HG03354 (cell line): ENCODE measurements around the gene MACF1.
A peak's percentile ranks its signal among the peaks of the same experiment; 100 is the strongest.

Experiments
- ATAC-seq: cut with Tn5 transposase; IDR thresholded peaks from one replicate; pipeline ENCODE4 v1.9.1; 2021; ENCODE audit warnings: mild to moderate bottlenecking; ENCODE audit not compliant: unreplicated experiment, poor library complexity, severe bottlenecking

MACF1 gene

GRCh38 chr1:39407510-39407895 lies 203.0 kb downstream of the MACF1 start:
- no peak for ATAC-seq

GRCh38 chr1:39407896-39408640 lies 203.6 kb downstream of the MACF1 start:
- no peak for ATAC-seq

DNA sequence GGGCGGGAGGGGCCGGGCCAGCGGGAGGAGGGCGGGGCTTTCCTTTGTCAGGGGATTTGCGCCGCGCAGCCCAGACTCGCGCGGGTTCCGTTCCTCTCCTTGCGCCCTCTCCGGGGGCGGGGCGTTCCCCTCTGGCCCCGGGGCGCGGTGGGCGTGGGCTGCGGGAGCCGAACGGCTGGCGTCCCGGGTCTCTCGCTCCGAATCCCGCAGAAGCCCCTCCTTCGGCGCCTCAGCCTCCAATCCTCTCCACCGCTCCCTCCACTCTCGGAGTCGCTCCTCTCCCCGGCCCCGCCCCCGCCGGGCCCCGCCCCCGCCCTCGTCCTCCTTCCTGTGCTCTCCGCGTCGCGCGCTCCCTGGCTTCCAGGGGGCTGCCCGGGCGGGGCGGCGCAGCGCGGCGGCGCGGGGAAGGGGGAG lies 204.2 kb downstream of the MACF1 start:
- ATAC-seq: peak; percentile 82

DNA sequence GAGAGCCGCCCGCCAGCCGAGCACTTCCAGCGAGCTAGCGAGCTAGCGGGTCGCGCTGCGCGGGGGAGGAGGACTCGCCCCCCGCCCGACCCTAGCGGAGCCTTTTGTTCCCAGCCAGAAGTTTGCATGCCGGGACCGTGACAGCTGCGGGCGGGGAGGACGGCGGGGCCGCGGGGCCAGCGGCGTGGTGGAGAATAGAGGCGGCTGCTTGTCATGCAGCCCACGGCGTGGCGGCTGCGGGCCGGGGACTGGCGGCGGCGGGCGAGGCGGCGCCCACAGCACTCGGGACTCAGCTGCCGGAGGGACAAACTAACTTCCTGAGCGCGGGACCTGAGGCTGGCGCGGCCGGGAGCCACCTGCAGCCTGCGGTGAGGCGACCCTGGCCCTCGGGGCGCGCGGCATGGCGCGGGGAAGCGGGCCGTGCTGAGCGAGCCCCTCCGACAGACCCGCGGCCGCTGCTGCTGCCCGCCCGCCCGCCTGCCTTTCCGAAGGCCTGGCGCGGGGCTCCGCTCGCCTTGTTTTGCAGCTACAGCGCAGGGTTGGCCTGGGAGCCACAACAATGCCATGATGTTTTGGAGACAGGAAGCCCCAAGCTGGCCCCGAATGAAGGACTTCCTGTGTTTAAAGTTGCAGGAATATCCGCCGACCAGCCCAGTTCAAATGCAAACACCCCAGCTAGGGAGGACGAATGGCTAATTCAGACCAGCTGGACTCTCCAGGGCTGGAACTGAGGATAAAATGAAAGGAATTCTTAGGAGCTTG lies 204.7 kb downstream of the MACF1 start:
- peak; percentile 41 for ATAC-seq

- no peak for ATAC-seq
Observed at GRCh38 chr1:39410915-39411436, 206.5 kb downstream of the MACF1 start.

GRCh38 chr1:39411526-39412478 lies 207.3 kb downstream of the MACF1 start:
- no peak for ATAC-seq

DNA sequence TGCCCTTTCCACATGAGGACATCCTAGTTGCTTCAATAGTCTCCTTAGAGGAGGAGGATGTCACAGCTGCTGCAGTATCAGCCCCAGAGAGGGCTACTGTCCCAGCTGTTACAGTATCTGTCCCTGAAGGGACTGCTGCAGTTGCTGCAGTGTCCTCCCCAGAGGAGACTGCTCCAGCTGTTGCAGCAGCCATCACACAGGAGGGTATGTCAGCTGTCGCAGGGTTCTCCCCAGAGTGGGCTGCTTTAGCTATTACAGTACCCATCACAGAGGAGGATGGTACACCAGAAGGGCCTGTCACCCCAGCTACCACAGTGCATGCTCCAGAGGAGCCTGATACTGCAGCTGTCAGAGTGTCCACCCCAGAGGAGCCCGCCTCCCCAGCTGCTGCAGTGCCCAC lies 208.4 kb downstream of the MACF1 start:
- ATAC-seq: no peak

GRCh38 chr1:39413902-39414528 lies 209.5 kb downstream of the MACF1 start:
- no peak for ATAC-seq

DNA sequence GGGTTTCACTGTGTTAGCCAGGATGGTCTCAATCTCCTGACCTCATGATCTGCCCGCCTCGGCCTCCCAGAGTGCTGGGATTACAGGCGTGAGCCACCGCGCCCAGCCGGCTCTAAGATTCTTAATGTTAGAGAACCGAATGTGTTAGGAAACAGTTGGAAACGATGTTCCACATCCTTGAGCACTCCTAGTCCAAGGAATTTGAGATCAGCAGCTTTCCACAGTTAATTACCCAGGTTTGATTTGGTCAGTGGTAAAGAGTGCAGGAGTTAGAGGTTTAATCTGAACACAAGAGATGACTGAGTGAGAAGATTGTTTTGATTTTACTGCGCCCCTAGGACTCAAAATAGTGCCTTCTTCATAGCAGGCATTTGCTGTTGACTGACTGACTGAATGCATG lies 211.1 kb downstream of the MACF1 start:
- ATAC-seq: no peak

GRCh38 chr1:39416609-39417008 lies 212.1 kb downstream of the MACF1 start:
- ATAC-seq: no peak

GRCh38 chr1:39418236-39418635 lies 213.7 kb downstream of the MACF1 start:
- no peak for ATAC-seq

GRCh38 chr1:39420493-39420892 lies 216.0 kb downstream of the MACF1 start:
- no peak for ATAC-seq

GRCh38 chr1:39422614-39423013 lies 218.1 kb downstream of the MACF1 start:
- ATAC-seq: no peak

GRCh38 chr1:39425151-39425550 lies 220.7 kb downstream of the MACF1 start:
- no peak for ATAC-seq

- ATAC-seq: no peak
Observed at GRCh38 chr1:39425634-39426033, 221.1 kb downstream of the MACF1 start.

DNA sequence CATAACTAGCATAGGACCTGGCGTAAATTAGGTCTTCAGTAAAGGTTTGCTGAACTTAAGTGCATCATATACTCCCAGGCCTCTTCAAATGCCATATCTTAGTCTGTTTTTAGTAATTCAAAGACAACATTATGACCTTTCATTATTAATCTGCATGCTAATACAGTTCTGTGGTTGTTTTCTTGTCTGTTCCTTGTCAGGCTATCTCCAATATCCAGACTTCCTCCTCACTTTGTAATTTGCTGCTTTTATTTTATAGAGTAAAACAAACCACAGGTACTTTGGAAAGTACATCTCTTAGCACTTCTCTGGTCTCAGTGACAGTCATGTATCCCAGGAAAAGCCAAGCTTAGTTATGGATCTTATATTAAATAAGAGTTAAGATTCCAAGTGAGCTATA lies 221.9 kb downstream of the MACF1 start:
- ATAC-seq: no peak

- ATAC-seq: no peak
Observed at GRCh38 chr1:39427374-39427773, 222.9 kb downstream of the MACF1 start.

GRCh38 chr1:39427912-39428311 lies 223.4 kb downstream of the MACF1 start:
- no peak for ATAC-seq

- no peak for ATAC-seq
Observed at GRCh38 chr1:39431927-39432326, 227.4 kb downstream of the MACF1 start.
